HG03521 (cell line): ENCODE data around the gene PTGES3.
"Not testable (repeated sequence)": the region's sequence is repeated elsewhere in the genome, so short reads cannot be mapped to it uniquely, and the experiment has no call there.

ENCODE experiments used
- ATAC-seq: cut with Tn5 transposase; IDR thresholded peaks from one replicate; pipeline ENCODE4 v1.9.1; 2021; ENCODE audit warnings: mild to moderate bottlenecking, moderate library complexity; ENCODE audit not compliant: unreplicated experiment

PTGES3 gene

GRCh38 chr12:56658921-56659320 lies 29.2 kb downstream of the PTGES3 start:
- no peak for ATAC-seq

DNA sequence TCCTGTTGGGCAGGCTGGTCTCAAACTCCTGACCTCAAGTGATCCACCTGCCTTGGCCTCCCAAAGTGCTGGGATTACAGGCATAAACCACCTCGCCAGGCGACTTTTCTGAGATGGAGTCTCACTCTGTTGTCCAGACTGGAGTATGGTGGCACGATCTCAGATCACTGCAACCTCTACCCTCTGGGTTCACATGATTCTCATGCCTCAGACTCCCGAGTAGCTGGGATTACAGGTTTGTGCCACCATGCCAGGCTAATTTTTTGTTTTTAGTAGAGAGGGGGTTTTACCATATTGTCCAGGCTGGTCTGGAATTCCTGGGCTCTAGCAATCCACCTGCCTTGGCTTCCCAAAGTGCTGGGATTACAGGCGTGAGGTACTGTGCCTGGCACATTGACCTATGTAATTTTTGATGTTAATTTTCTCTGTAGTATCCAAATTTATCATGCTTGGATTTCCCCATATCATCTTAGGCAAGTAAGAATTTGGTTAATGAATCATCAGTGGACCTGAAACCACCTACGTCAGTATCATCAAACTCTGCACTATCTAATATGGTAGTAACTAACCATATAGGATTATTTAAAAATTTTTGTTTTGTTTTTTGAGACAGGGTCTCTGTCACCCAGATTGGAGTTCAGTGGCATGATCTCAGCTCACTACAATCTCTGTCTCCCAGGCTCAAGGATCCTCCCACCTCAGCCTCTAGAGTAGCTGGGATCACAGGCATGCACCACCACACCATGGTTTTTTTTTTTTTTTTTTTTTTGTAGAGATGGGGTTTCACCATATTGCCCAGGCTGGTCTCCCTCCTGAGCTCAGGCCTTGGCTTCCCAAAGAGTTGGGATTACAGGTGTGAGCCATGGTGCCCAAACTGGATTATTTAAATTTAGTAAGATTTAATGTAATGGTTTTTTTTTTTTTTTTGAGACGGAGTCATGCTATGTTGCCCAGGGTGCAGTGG lies 30.4 kb downstream of the PTGES3 start:
- ATAC-seq: no peak

- not testable (repeated sequence) for ATAC-seq
Measured at GRCh38 chr12:56653781-56654180, 34.3 kb downstream of the PTGES3 start.

GRCh38 chr12:56648023-56648422 lies 40.1 kb downstream of the PTGES3 start:
- not testable (repeated sequence) for ATAC-seq

DNA sequence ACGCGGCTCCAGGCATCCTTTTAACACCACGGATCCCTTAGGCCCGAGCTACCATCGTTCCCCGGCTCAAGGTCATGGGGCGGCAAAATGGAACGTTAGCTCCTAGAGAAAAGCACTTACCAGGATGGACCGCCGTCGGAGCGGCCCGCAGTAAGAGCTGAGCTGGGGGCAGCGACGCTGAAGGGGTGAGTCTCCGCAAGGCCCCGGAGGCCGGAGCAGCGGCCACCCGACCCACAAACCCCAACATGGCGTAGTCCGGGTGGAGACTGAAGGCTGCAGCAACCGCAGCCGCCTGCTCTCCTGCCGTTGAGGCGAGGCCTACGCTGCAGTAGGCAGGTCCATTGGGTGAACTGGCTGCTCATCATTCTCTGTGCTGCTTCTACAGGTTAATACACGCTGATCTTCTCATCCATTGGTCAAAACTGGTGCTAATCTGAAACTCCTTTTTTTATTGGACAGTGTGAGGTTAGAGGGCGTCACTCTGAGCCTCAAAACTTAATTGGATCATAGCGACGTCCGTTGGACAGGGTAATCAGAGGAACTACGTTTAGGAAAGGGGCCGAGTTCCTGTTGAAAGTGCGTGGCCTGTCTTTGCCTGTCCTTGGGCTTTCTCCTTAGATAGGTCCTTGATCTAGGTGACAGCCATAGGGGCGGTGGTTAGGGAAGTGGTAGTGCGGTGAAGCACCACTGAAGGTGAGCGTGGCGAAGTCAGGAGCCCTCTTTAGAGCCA lies 42.2 kb downstream of the PTGES3 start, which contains the start of gene ATP5F1B:
ATP5F1B (minus strand) TSS at position 268 of the 730 bp plus-strand sequence; CDS start at position 247, 21 bp downstream.
- peak; percentile 98 for ATAC-seq

- ATAC-seq: no peak
Measured at GRCh38 chr12:56645201-56645716, 42.8 kb downstream of the PTGES3 start.

- ATAC-seq: no peak
Measured at GRCh38 chr12:56644654-56645053, 43.4 kb downstream of the PTGES3 start.

GRCh38 chr12:56641219-56641618 lies 46.9 kb downstream of the PTGES3 start:
- no peak for ATAC-seq

- no peak for ATAC-seq
Measured at GRCh38 chr12:56637621-56638020, 50.5 kb downstream of the PTGES3 start.

GRCh38 chr12:56636675-56637540 lies 51.2 kb downstream of the PTGES3 start:
- ATAC-seq: peak; percentile 45

DNA sequence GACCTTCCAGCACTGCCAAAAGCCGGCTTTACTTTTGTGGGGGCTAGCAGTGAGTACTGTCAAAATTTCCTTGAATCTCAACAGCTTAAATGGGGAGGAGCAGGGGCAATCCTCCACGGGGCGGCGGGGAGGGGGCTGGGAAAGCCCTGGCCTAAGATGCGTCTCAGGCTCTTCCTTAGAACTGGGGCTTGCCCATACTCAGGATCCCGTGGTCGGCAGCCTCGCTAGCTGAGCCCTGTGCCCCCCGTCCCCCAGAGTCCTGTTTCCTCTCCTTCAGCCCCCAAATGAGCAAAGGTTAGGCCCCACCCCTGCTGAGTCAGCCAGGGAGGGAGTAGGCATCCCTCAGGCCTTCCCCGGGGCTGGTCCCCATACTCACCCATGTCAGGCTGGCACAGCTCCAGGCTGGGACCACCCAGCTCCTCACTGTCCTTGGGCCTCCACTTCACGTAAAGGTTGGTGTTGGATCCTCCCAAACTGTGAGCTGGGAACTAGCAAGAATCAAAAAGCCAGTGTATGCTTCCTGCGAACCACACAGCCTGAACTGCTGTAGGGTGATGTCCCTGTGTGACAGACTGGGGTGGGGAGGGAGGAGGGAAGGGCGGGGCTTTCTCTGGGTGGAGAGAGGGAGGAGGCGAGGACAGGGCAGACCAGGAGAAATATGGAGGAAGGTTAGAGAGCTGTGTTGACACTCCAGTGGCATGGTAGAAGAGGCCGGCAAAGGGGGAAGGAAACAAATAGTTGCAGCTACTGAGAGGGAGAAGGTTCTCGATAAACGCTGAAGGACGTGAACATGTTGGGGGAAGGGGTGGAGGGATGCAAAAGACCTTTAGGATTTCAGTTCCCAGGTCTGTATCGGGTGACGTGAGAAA lies 52.0 kb downstream of the PTGES3 start:
- peak; percentile 34 for ATAC-seq

DNA sequence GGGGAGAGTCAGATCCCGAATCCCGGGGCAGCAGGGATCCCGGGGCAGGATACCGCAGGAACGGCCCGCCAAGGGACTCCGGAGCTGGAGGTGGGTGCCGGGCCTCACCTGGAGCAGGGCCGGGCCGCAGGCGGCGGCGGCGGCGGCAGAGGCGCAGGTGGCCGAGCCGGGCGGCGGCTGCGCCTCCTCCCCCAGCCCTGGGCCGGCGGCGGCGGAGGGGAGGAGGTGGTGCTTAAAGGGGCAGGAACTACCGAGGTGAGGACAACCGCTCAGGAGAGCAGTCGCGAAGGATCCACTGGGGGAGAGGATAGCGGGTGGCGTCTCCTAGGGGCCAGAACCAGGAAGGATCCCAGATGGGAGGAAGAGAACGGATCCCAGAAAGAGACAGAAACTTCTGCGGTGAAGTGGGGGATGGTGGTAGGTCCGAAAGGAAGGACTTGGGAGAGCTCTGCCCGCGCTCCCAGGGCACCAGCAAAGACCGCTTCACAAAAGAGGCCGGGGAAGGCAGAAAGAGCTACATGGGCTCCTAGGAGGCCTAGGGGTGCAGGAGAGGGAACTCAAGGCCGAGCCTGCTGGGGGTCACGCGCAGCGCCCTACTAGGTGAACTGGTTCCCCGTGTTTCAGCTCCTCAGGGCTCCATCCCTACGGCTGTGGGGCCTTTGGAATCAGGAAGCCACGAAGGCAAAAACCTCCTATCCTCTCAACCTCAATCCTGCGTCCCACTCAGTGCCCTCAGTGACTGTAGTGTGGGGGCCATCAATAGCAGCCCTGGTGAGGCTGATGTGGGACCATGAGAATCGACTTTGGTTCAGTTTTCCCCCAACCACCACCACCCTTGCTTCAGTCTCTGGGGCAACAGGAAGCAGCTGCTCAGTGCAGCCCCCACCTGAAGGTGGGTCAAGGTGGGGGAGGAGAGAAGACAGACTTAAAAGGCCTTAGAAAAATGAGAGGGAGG lies 53.0 kb downstream of the PTGES3 start:
- peak; percentile 33 for ATAC-seq

DNA sequence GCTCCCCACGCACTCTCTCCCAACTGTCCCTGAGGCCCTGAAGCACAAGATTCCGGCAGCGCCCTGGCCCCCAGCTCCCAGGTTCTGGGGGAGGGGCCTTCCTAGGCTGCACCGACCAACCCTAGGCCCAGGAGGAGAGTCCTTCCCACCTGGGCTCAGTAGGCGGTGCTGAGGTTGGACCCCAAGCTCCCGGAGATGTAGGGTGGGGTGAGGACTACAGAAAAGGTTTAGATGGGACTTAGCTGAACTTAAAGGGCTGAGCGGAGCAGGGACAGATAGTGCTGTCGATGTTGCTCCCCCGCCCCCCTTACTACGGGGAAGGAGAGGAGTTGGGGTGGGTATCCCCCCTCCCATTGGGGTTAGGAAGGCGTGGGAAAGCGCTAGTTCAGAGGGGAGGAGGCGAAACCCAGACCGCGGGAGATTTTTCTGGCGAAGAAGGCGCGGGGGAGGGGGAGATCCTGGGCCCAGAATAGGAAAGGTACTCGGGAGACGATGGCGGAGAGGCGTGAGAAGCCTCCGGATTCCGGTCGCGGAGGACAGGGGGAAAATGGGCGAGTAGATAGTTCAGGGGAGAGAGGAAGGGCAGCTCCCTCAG lies 53.7 kb downstream of the PTGES3 start:
- ATAC-seq: no peak

DNA sequence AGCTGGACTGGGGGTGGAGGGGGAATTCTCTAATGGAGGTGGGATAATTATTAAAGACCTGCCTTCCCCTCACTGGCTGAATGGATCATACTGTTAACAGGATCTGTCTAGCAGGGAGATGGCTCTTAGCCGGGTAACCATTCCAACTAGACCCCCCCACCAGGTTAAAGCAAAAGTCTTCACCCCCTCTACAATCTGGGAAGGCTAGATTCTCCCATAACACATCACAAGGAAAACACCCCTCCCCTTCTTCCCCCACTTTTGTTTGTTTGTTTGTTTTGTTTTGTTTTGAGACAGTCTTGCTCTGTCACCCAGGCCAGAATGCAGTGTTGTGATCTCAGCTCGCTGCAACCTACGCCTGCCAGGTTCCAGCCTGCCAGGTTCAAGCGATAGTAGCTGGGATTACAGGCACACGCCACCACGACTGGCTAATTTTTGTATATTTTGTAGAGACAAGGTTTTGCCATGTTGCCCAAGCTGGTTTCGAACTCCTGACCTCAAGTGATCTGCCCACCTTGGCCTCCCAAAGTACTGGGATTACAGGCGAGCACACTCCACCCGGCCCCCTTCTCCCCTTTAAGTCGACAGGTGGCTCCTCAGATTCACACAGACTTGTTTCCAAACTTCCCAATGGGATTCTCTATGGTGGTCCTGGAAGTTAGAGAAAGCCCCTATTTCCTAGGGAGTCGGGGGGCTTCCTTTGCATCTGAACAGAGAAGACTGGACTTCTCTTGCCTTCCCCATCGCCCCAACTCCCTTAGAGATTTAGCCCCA lies 54.4 kb downstream of the PTGES3 start:
- ATAC-seq: no peak

GRCh38 chr12:56632701-56633467 lies 55.2 kb downstream of the PTGES3 start:
- ATAC-seq: no peak
